Measurements from ENCODE around the gene GHRHR. TPM values are rescaled to one million over a fixed set of nuclear protein-coding genes. Genes with fewer than 3 reads are reported as not detected.

GHRHR gene
- total and polyA plus RNA-seq, 10 of the 15 experiments (the other 5 are each of a cell fraction or from before 2014, with no cell fraction given): not detected

GRCh38 chr7:30915751-30916150 is 48.0 kb upstream of the GHRHR start:
- BruUV-seq (replicated peaks): no TSS peak
- H3K4me1 ChIP-seq (ENCODE audit: control insufficient read depth, insufficient read depth, low read length): no peaks in the 10 kb centered on the region
- WGBS (ENCODE audit: insufficient coverage, insufficient replicate concordance, low lambda C conversion rate, missing lambda C conversion rate): 17% methylated on average over 6 of the region's 6 CpGs
- H3K27me3 ChIP-seq (replicated peaks in 1 of 2; ENCODE audit: control insufficient read depth in 2 of 2, insufficient read depth in 2 of 2, low read length in 1 of 2): no peaks in the 10 kb centered on the region; a peak in 1 of 4 replicates
- no peak for FAIRE-seq
- no peak overlapping the region for H3K27ac ChIP-seq (ENCODE audit: control insufficient read depth, insufficient read depth)
- no peaks in the 10 kb centered on the region for H3K36me3 ChIP-seq (ENCODE audit: control insufficient read depth in 2 of 2, insufficient read depth in 2 of 2, low read length in 1 of 2)
- no peaks in the 10 kb centered on the region for H4K20me1 ChIP-seq (ENCODE audit: control insufficient read depth, insufficient read depth)
- no peak overlapping the region for H3K9ac ChIP-seq (ENCODE audit: control insufficient read depth, insufficient read depth, low read length)
- ChIA-PET CTCF (no interaction called here), POLR2A (no interaction called here), RAD21 (ENCODE audit: unreplicated experiment) (no interaction called here), SMC1A (ENCODE audit: uncharacterized antibody, unreplicated experiment) (no interaction called here)
- ATAC-seq: no peak
- no peaks in the 10 kb centered on the region for H3K79me2 ChIP-seq (ENCODE audit: control insufficient read depth, insufficient read depth, low read length)
- intact Hi-C loops (cut with micrococcal nuclease; ENCODE audit: unreplicated experiment) (no loop called here), in situ Hi-C loops (cut with MboI) (no loop called here)
- DNase-seq (ENCODE audit: low read depth, low spot score): no peak
- H3K9me3 ChIP-seq (replicated peaks; ENCODE audit: control insufficient read depth, insufficient read depth, low read length): no peaks in the 10 kb centered on the region
- H3K4me3 ChIP-seq: no peak overlapping the region
- no peak overlapping the region for H3K4me2 ChIP-seq (ENCODE audit: control insufficient read depth, insufficient read depth)
- H2AFZ ChIP-seq (ENCODE audit: control insufficient read depth, low read depth, low read length): no peak overlapping the region
- TF ChIP-seq CEBPB (IDR thresholded peaks at IDR 0.05; ENCODE audit: borderline replicate concordance in 1 of 2, low read depth in 2 of 2, low read length in 2 of 2): no peak
- no peak for TF ChIP-seq WRNIP1 (IDR thresholded peaks at IDR 0.05; ENCODE audit: borderline replicate concordance, low read depth, low read length)
- TF ChIP-seq SMC3 (IDR thresholded peaks at IDR 0.05; ENCODE audit: borderline replicate concordance, low read length): no peak
- TF ChIP-seq TAF1 (IDR thresholded peaks at IDR 0.05; ENCODE audit: borderline replicate concordance, low read depth, low read length): no peak
- TF ChIP-seq SUPT20H (IDR thresholded peaks at IDR 0.05; ENCODE audit: borderline replicate concordance, control insufficient read depth, low read depth, low read length): no peak
- no peak for TF ChIP-seq STAT1 (conservative IDR thresholded peaks at IDR 0.05)

- in situ Hi-C loops (cut with MboI) (no loop called here), intact Hi-C loops (cut with micrococcal nuclease; ENCODE audit: unreplicated experiment) (no loop called here)
- H3K36me3 ChIP-seq (ENCODE audit: control insufficient read depth in 2 of 2, insufficient read depth in 2 of 2, low read length in 1 of 2): no peaks in the 10 kb centered on the region
- ATAC-seq (no peak), DNase-seq (ENCODE audit: low read depth, low spot score) (no peak), FAIRE-seq (no peak)
- no peaks in the 10 kb centered on the region for H3K9me3 ChIP-seq (replicated peaks; ENCODE audit: control insufficient read depth, insufficient read depth, low read length)
- no peaks in the 10 kb centered on the region for H4K20me1 ChIP-seq (ENCODE audit: control insufficient read depth, insufficient read depth)
- RAD21 ChIA-PET (ENCODE audit: unreplicated experiment): no interaction called here
- H3K9ac ChIP-seq (ENCODE audit: control insufficient read depth, insufficient read depth, low read length): no peak overlapping the region
- SMC1A ChIA-PET (ENCODE audit: uncharacterized antibody, unreplicated experiment): no interaction called here
- POLR2A ChIA-PET: no interaction called here
- no peaks in the 10 kb centered on the region for H3K79me2 ChIP-seq (ENCODE audit: control insufficient read depth, insufficient read depth, low read length)
- H3K27me3 ChIP-seq (replicated peaks in 1 of 2; ENCODE audit: control insufficient read depth in 2 of 2, insufficient read depth in 2 of 2, low read length in 1 of 2): no peaks in the 10 kb centered on the region; a peak in 1 of 4 replicates
- no peak overlapping the region for H3K4me3 ChIP-seq
- CTCF ChIA-PET: no interaction called here
- no peak overlapping the region for H2AFZ ChIP-seq (ENCODE audit: control insufficient read depth, low read depth, low read length)
- H3K27ac ChIP-seq (ENCODE audit: control insufficient read depth, insufficient read depth): no peak overlapping the region
- no TSS peak for BruUV-seq (replicated peaks)
- 50% methylated on average over 3 of the region's 3 CpGs for WGBS (ENCODE audit: insufficient coverage, insufficient replicate concordance, low lambda C conversion rate, missing lambda C conversion rate)
- no peak overlapping the region for H3K4me2 ChIP-seq (ENCODE audit: control insufficient read depth, insufficient read depth)
- no peaks in the 10 kb centered on the region for H3K4me1 ChIP-seq (ENCODE audit: control insufficient read depth, insufficient read depth, low read length)
- TF ChIP-seq RELB (IDR thresholded peaks at IDR 0.05; ENCODE audit: low read depth): no peak
- no peak for TF ChIP-seq MTA2 (IDR thresholded peaks at IDR 0.05; ENCODE audit: low read depth)
- no peak for TF ChIP-seq SIN3A (IDR thresholded peaks at IDR 0.05; ENCODE audit: low read depth, low read length)
- no peak for TF ChIP-seq PBX3 (IDR thresholded peaks at IDR 0.05; ENCODE audit: insufficient replicate concordance, low read depth, low read length)
- no peak for TF ChIP-seq TCF12 (IDR thresholded peaks at IDR 0.05; ENCODE audit: low read depth, low read length)
- no peak for TF ChIP-seq ZBTB11 (CRISPR knock-in tag; IDR thresholded peaks at IDR 0.05)
- no peak for TF ChIP-seq ATF7 (IDR thresholded peaks at IDR 0.05; ENCODE audit: low read depth)
These were observed 47.5 kb upstream of the GHRHR start for GRCh38 chr7:30916255-30916654.

Data from GM12878 (cell line).